CD14-positive monocyte (primary cell): ENCODE results near the gene HOXA13. TPM values are rescaled to one million over a fixed set of nuclear protein-coding genes. Genes with fewer than 3 reads are reported as not detected.
A peak's percentile ranks its signal among the peaks of the same experiment; 100 is the strongest.

Source experiments
- DNase-seq, 3 donors: peaks; one replicate each; pipeline ENCODE4 v3.0.0-alpha.2; 2011 to 2022
- H2AFZ ChIP-seq: 2 replicates; pipeline ENCODE4 v1.6.0; 2012; ENCODE audit warnings: mild to moderate bottlenecking, low read depth, low read length, inconsistent platforms; ENCODE audit not compliant: insufficient read depth, poor library complexity, severe bottlenecking
- H3K27ac ChIP-seq, 2 donors: 1 replicate in 1 of 2; 2 replicates in 1 of 2; pipeline ENCODE4 v1.5.1; 2012 to 2013; ENCODE audit warnings: low read length in 2 of 2, control low read depth in 1 of 2, inconsistent platforms in 1 of 2, low read depth in 1 of 2, mild to moderate bottlenecking in 1 of 2
- H3K27me3 ChIP-seq, 2 donors: one replicate each; pipeline versions ENCODE4 v1.6.0 to v1.6.1; 2011 to 2013; ENCODE audit warnings: low read length in 2 of 2; ENCODE audit not compliant: control insufficient read depth in 2 of 2, insufficient read depth in 2 of 2
- H3K36me3 ChIP-seq, 2 donors: replicated peaks in 1 of 2; 1 replicate in 1 of 2; 2 replicates in 1 of 2; pipeline versions ENCODE4 v1.5.1 to v1.6.1; 2012 to 2013; ENCODE audit warnings: low read length in 2 of 2, control low read depth in 1 of 2, inconsistent platforms in 1 of 2, mild to moderate bottlenecking in 1 of 2; ENCODE audit not compliant: insufficient read depth in 2 of 2, control insufficient read depth in 1 of 2
- H3K4me1 ChIP-seq, 2 donors: 1 replicate in 1 of 2; 2 replicates in 1 of 2; pipeline versions ENCODE4 v1.5.1 to v1.6.1; 2012 to 2013; ENCODE audit warnings: low read length in 2 of 2, control low read depth in 1 of 2, inconsistent platforms in 1 of 2, mild to moderate bottlenecking in 1 of 2, moderate library complexity in 1 of 2; ENCODE audit not compliant: insufficient read depth in 2 of 2, control insufficient read depth in 1 of 2
- H3K4me2 ChIP-seq: replicated peaks from 2 replicates; pipeline ENCODE3; 2012; ENCODE audit warnings: low read length, moderate library complexity, mild to moderate bottlenecking; ENCODE audit not compliant: poor library complexity, severe bottlenecking; ENCODE audit errors: extremely low read depth
- H3K4me3 ChIP-seq, 3 experiments: fragments of 200-600 bp in 1 of 3; sonication (generic) in 1 of 3; replicated peaks in 1 of 3; 1 replicate in 2 of 3; 2 replicates in 1 of 3; pipeline ENCODE4 v1.5.1; 2011 to 2013; ENCODE audit warnings: low read length in 3 of 3, mild to moderate bottlenecking in 3 of 3, control low read depth in 2 of 3, low read depth in 2 of 3, inconsistent platforms in 1 of 3, moderate library complexity in 1 of 3
- H3K79me2 ChIP-seq: 2 replicates; pipeline ENCODE4 v1.6.0; 2012; ENCODE audit warnings: mild to moderate bottlenecking, control low read depth, inconsistent platforms, low read length, moderate library complexity; ENCODE audit not compliant: insufficient read depth
- H3K9ac ChIP-seq: 2 replicates; pipeline ENCODE4 v1.6.0; 2017; ENCODE audit warnings: low read length, mild to moderate bottlenecking; ENCODE audit not compliant: insufficient read depth, poor library complexity, severe bottlenecking
- H3K9me3 ChIP-seq, 2 donors: replicated peaks in 1 of 2; 1 replicate in 1 of 2; 2 replicates in 1 of 2; pipeline versions ENCODE4 v1.5.1 to v1.6.1; 2012 to 2013; ENCODE audit warnings: low read length in 2 of 2, control low read depth in 1 of 2; ENCODE audit not compliant: control insufficient read depth in 1 of 2, insufficient read depth in 1 of 2
- H4K20me1 ChIP-seq: 2 replicates; pipeline ENCODE4 v1.6.0; 2012; ENCODE audit warnings: mild to moderate bottlenecking, low read length, control low read depth, moderate library complexity; ENCODE audit not compliant: insufficient read depth
- H3K27ac Mint-ChIP-seq, 7 donors: one replicate each; pipeline ENCODE4 v1.8.0; 2020; ENCODE audit warnings: mild to moderate bottlenecking in 7 of 7, mixed read lengths in 7 of 7, moderate library complexity in 6 of 7, inconsistent platforms in 2 of 7
- H3K27me3 Mint-ChIP-seq, 3 donors: one replicate each; pipeline ENCODE4 v1.8.0; 2021 to 2022; ENCODE audit warnings: low read depth in 3 of 3, mild to moderate bottlenecking in 3 of 3, mixed read lengths in 3 of 3, moderate library complexity in 3 of 3, inconsistent platforms in 1 of 3
- H3K36me3 Mint-ChIP-seq, 2 donors: one replicate each; pipeline ENCODE4 v1.8.0; 2020; ENCODE audit warnings: mixed read lengths in 2 of 2, inconsistent platforms in 1 of 2, mild to moderate bottlenecking in 1 of 2
- H3K4me1 Mint-ChIP-seq: one replicate; pipeline ENCODE4 v1.8.0; 2020; ENCODE audit warnings: mild to moderate bottlenecking, mixed read lengths
- H3K4me3 Mint-ChIP-seq, 2 donors: one replicate each; pipeline ENCODE4 v1.8.0; 2020; ENCODE audit warnings: mild to moderate bottlenecking in 2 of 2, mixed read lengths in 2 of 2, moderate library complexity in 1 of 2
- H3K9me3 Mint-ChIP-seq, 7 donors: one replicate each; pipeline ENCODE4 v1.8.0; 2020 to 2022; ENCODE audit warnings: mixed read lengths in 7 of 7, mild to moderate bottlenecking in 6 of 7, moderate library complexity in 6 of 7, inconsistent platforms in 2 of 7
- WGBS: methylation state at CpG from one replicate; pipeline ENCODE4 v1.1.5; 2013; ENCODE audit warnings: missing lambda C conversion rate; ENCODE audit not compliant: insufficient coverage; 5-methylcytosine and 5-hydroxymethylcytosine counted together
- intact Hi-C, 2 donors: fragments of 100-400 bp; cut with micrococcal nuclease; formaldehyde crosslinking; loops; one replicate each; pipeline versions ENCODE4 v1.15.0 to v1.15.1; 2023
- polyA plus RNA-seq, 3 donors: library from polyadenylated mRNA; depleted of rRNA in 1 of 3; unstranded in 2 of 3; stranded (reverse) in 1 of 3; fragments of 300-500 nt in 2 of 3; fragments of >200 nt in 1 of 3; fragmentation: Illumina TruSeq in 2 of 3; gene quantifications; 1 replicate in 2 of 3; 2 replicates in 1 of 3; pipeline ENCODE4 v1.2.3, GENCODE V29; 2012 to 2021
- TF ChIP-seq, protein P1 (sequence below): fragments of 200-600 bp; IDR thresholded peaks from one replicate; pipeline ENCODE4 v1.8.0; 2022; ENCODE audit warnings: antibody characterized with exemption, mild to moderate bottlenecking

Gene HOXA13
- polyA plus RNA-seq, 3 donors: not detected

GRCh38 chr7:27158436-27159265 lies 41.2 kb downstream of the HOXA13 start:
- Histone ChIP-seq H3K27ac (no peak overlapping the region), H3K4me3 (peak overlapping the region in 1 of 3 experiments; percentile 20), H4K20me1 (no peaks in the 10 kb centered on the region), H3K9ac (no peak overlapping the region), H3K4me1 (peaks cover 52 to 68% of the 10 kb centered on the region in 2 donors), H2AFZ (no peak overlapping the region), H3K36me3 (no peaks in the 10 kb centered on the region), H3K27me3 (peaks cover 75 to 92% of the 10 kb centered on the region in 2 donors), H3K4me2 (peak overlapping the region; percentile 7), H3K79me2 (no peaks in the 10 kb centered on the region), H3K9me3 (peaks cover 0 to 53% of the 10 kb centered on the region in 2 donors)
- Mint-ChIP-seq H3K36me3 (peaks cover 6 to 28% of the 10 kb centered on the region in 2 donors), H3K27me3 (peaks cover 88 to 93% (median 89%) of the 10 kb centered on the region in 3 donors), H3K4me1 (peaks cover 64% of the 10 kb centered on the region), H3K9me3 (peaks cover 0 to 56% (median 22%) of the 10 kb centered on the region in 7 donors), H3K4me3 (peak overlapping the region in 1 of 2 donors; percentile 72), H3K27ac (no peak overlapping the region)
- TF ChIP-seq, protein P1, sequence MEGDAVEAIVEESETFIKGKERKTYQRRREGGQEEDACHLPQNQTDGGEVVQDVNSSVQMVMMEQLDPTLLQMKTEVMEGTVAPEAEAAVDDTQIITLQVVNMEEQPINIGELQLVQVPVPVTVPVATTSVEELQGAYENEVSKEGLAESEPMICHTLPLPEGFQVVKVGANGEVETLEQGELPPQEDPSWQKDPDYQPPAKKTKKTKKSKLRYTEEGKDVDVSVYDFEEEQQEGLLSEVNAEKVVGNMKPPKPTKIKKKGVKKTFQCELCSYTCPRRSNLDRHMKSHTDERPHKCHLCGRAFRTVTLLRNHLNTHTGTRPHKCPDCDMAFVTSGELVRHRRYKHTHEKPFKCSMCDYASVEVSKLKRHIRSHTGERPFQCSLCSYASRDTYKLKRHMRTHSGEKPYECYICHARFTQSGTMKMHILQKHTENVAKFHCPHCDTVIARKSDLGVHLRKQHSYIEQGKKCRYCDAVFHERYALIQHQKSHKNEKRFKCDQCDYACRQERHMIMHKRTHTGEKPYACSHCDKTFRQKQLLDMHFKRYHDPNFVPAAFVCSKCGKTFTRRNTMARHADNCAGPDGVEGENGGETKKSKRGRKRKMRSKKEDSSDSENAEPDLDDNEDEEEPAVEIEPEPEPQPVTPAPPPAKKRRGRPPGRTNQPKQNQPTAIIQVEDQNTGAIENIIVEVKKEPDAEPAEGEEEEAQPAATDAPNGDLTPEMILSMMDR: no peak
- intact Hi-C loops: loop anchor here in 1 of 2 donors (5.0 kb wide), 2 partner anchors 61 to 1296 kb away; partner anchors contain the start of gene HOXA1
- no peak for DNase-seq
- WGBS: 5% methylated on average over 28 of the region's 35 CpGs

DNA sequence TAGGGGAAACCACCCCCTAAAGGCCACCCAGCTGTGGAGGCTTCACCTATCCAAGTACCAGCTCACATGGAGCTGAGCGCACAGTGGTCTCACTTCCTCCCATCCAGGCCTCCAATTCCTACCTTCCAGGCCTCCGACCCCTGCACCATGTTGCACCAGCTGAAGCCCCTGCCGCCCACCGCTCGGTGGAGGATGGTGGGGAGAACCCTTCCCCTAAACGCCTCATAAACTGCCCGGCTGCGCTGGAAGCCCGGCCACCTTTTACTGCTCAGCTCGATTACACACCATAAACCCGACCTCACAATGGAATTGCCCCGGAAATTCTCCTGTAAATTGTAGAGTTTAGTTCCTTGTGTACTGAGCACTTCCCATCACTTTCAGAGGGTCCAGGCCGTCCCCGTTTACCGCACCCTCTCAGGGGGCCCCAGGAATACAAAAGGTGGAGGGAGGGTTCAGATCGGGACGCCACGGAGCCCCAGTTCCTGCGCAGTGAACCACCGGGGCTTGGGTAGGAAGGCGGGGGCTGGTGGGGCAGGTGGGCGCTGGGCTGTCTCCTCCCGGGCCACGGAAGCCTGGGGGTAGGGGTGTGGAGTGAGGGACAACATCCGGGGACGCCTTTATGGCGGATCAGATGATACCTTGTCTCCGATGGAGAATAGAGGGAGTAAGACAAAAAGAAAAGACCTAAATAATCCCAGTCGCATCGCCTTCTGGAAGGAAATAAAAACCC lies 42.0 kb downstream of the HOXA13 start:
- Mint-ChIP-seq H3K36me3 (peaks cover 6 to 24% of the 10 kb centered on the region in 2 donors), H3K9me3 (peaks cover 0 to 57% (median 23%) of the 10 kb centered on the region in 7 donors), H3K27ac (no peak overlapping the region), H3K4me1 (peaks cover 58% of the 10 kb centered on the region), H3K27me3 (peaks cover 89 to 93% (median 90%) of the 10 kb centered on the region in 3 donors), H3K4me3 (peak overlapping the region; percentile 41 to 80)
- 0% methylated on average over 6 of the region's 30 CpGs for WGBS
- H3K4me3 ChIP-seq: no peak overlapping the region
- H2AFZ ChIP-seq: no peak overlapping the region
- H3K27me3 ChIP-seq: peaks cover 76 to 92% of the 10 kb centered on the region in 2 donors
- H3K9me3 ChIP-seq: peaks cover 0 to 55% of the 10 kb centered on the region in 2 donors
- no peaks in the 10 kb centered on the region for H3K79me2 ChIP-seq
- H4K20me1 ChIP-seq: no peaks in the 10 kb centered on the region
- H3K4me1 ChIP-seq: peaks cover 51 to 61% of the 10 kb centered on the region in 2 donors
- no peak overlapping the region for H3K9ac ChIP-seq
- H3K27ac ChIP-seq: no peak overlapping the region
- no peak for DNase-seq
- intact Hi-C loops: loop anchor here in 1 of 2 donors (5.0 kb wide), 2 partner anchors 61 to 1296 kb away; partner anchors contain the start of gene HOXA1
- TF ChIP-seq, protein P1: no peak
- no peak overlapping the region for H3K4me2 ChIP-seq
- no peaks in the 10 kb centered on the region for H3K36me3 ChIP-seq
